Activated CD4-positive, alpha-beta T cell treated with anti-CD3 and anti-CD28 coated beads, Interleukin-2, amount 50 U/mL, for 24 hours (primary cell): ENCODE results near the gene HAPLN3.

Experiments used
- DNase-seq, 2 donors: peaks; one replicate each; pipeline ENCODE4 v3.0.0-alpha.2; 2020; ENCODE audit warnings: low read depth in 1 of 2, low spot score in 1 of 2

HAPLN3 gene

GRCh38 chr15:88911766-88912118 is 16.4 kb upstream of the HAPLN3 start:
- no peak for DNase-seq

- no peak for DNase-seq
These were observed 14.8 kb upstream of the HAPLN3 start for GRCh38 chr15:88909956-88910831.

GRCh38 chr15:88908697-88909621 is 13.6 kb upstream of the HAPLN3 start:
- DNase-seq: no peak

- no peak for DNase-seq
These were observed 12.8 kb upstream of the HAPLN3 start for GRCh38 chr15:88908123-88908522.

GRCh38 chr15:88907111-88907510 is 11.8 kb upstream of the HAPLN3 start:
- no peak for DNase-seq

GRCh38 chr15:88906551-88906950 is 11.2 kb upstream of the HAPLN3 start:
- DNase-seq: no peak

- DNase-seq: no peak
These were observed 10.8 kb upstream of the HAPLN3 start for GRCh38 chr15:88906130-88906529.

GRCh38 chr15:88905576-88905975 is 10.2 kb upstream of the HAPLN3 start:
- no peak for DNase-seq

GRCh38 chr15:88904624-88905327 is 9.4 kb upstream of the HAPLN3 start:
- peak; percentile 81 to 86 for DNase-seq

GRCh38 chr15:88904257-88904623 is 8.9 kb upstream of the HAPLN3 start:
- DNase-seq: no peak

GRCh38 chr15:88902846-88903245 is 7.5 kb upstream of the HAPLN3 start:
- no peak for DNase-seq

GRCh38 chr15:88902221-88902835 is 7.0 kb upstream of the HAPLN3 start:
- DNase-seq: no peak

- no peak for DNase-seq
These were observed 6.3 kb upstream of the HAPLN3 start for GRCh38 chr15:88901508-88902220.

- DNase-seq: no peak
These were observed 5.7 kb upstream of the HAPLN3 start for GRCh38 chr15:88900982-88901418.

GRCh38 chr15:88900309-88900981 is 5.1 kb upstream of the HAPLN3 start:
- DNase-seq: no peak

GRCh38 chr15:88899251-88899650 is 3.9 kb upstream of the HAPLN3 start:
- no peak for DNase-seq

- no peak for DNase-seq
These were observed 3.4 kb upstream of the HAPLN3 start for GRCh38 chr15:88898736-88899135.

GRCh38 chr15:88897456-88898194 is 2.3 kb upstream of the HAPLN3 start:
- peak; percentile 49 to 80 for DNase-seq

- DNase-seq: no peak
These were observed 1.8 kb upstream of the HAPLN3 start for GRCh38 chr15:88897142-88897455.
